GM19463 (cell line): ENCODE data around the gene DAB2.
"Not testable (repeated sequence)": the region's sequence is repeated elsewhere in the genome, so short reads cannot be mapped to it uniquely, and the experiment has no call there.

Experiments used
- ATAC-seq: cut with Tn5 transposase; IDR thresholded peaks from one replicate; pipeline ENCODE4 v1.9.1; 2021; ENCODE audit warnings: mild to moderate bottlenecking, moderate library complexity; ENCODE audit not compliant: unreplicated experiment

DAB2 gene

GRCh38 chr5:39353717-39354399 lies 70.9 kb downstream of the DAB2 start:
- no peak for ATAC-seq

- no peak for ATAC-seq
Observed at GRCh38 chr5:39352951-39353350, 71.8 kb downstream of the DAB2 start.

GRCh38 chr5:39352170-39352569 lies 72.6 kb downstream of the DAB2 start:
- no peak for ATAC-seq

GRCh38 chr5:39349484-39349883 lies 75.3 kb downstream of the DAB2 start:
- ATAC-seq = no peak

- ATAC-seq = no peak
Observed at GRCh38 chr5:39342460-39342859, 82.3 kb downstream of the DAB2 start.

- ATAC-seq = no peak
Observed at GRCh38 chr5:39341896-39342295, 82.9 kb downstream of the DAB2 start.

GRCh38 chr5:39340506-39340905 lies 84.3 kb downstream of the DAB2 start:
- no peak for ATAC-seq

- ATAC-seq = no peak
Observed at GRCh38 chr5:39337252-39337915, 87.4 kb downstream of the DAB2 start.

- not testable (repeated sequence) for ATAC-seq
Observed at GRCh38 chr5:39334296-39334695, 90.5 kb downstream of the DAB2 start.

GRCh38 chr5:39333104-39333503 lies 91.7 kb downstream of the DAB2 start:
- ATAC-seq = no peak

GRCh38 chr5:39331861-39332381 lies 92.9 kb downstream of the DAB2 start:
- ATAC-seq = no peak

GRCh38 chr5:39328731-39329130 lies 96.0 kb downstream of the DAB2 start:
- ATAC-seq = no peak

GRCh38 chr5:39323542-39323941 lies 101.2 kb downstream of the DAB2 start:
- no peak for ATAC-seq
